ENCODE data around the gene AVEN. TPM values are rescaled to one million over a fixed set of nuclear protein-coding genes. Genes with fewer than 3 reads are reported as not detected.
"Not testable (repeated sequence)": the region's sequence is repeated elsewhere in the genome, so short reads cannot be mapped to it uniquely, and the experiment has no call there.

AVEN gene, protein sequence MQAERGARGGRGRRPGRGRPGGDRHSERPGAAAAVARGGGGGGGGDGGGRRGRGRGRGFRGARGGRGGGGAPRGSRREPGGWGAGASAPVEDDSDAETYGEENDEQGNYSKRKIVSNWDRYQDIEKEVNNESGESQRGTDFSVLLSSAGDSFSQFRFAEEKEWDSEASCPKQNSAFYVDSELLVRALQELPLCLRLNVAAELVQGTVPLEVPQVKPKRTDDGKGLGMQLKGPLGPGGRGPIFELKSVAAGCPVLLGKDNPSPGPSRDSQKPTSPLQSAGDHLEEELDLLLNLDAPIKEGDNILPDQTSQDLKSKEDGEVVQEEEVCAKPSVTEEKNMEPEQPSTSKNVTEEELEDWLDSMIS
- polyA plus RNA-seq (ENCODE audit: insufficient read length), result 21.9 TPM

- no peak for DNase-seq (ENCODE audit: low read depth)
These were observed at the start of gene AVEN for GRCh38 chr15:34038871-34039789. Gene AVEN, minus strand, starts transcription at chr15:34039204. Its CDS starts 158 bp downstream, at chr15:34039046.

- no peak for DNase-seq (ENCODE audit: low read depth)
These were observed 46.7 kb upstream of the AVEN start for GRCh38 chr15:34085746-34086145.

- DNase-seq (ENCODE audit: low read depth), result no peak
These were observed 45.1 kb upstream of the AVEN start for GRCh38 chr15:34084086-34084485.

- no peak for DNase-seq (ENCODE audit: low read depth)
These were observed 40.9 kb upstream of the AVEN start for GRCh38 chr15:34079904-34080303.

DNA sequence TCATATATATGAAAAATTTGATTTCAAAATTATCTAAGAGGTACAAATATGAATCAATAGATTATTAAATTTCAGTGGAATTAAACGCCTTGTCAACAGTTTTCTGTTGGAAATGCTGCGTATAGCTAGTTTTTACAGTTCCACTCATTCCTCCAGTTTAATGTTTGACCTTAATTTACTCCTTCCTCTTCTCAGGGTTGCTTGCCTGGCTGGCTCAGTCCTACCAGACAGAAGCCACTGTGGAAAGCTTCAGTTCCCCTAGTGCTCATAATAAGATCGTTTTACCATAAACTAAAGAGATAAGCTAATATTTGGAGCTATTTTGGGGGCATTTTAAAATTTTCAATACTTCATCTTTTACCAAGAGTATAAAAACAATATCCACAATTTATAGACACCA lies 39.9 kb upstream of the AVEN start:
- no peak for DNase-seq (ENCODE audit: low read depth)

DNA sequence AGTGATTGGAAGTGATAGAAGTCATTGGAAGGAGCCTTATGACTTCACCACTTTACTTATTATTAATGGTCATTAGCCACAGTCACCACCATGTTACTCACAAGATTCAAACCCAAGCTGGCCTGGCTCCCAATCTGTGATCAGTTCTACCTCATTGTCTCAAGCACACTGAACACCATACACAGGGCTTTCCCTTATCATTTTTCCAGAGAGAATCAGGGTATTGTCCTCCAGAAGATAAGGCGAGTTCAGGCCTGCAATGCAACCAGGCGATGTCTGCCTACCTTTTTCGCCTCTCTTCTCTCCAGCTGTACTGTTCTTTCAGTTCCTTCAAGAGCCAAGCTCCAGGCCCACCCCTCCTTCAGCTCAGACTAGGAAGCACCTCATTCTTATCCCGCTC lies 37.8 kb upstream of the AVEN start:
- no peak for DNase-seq (ENCODE audit: low read depth)

DNA sequence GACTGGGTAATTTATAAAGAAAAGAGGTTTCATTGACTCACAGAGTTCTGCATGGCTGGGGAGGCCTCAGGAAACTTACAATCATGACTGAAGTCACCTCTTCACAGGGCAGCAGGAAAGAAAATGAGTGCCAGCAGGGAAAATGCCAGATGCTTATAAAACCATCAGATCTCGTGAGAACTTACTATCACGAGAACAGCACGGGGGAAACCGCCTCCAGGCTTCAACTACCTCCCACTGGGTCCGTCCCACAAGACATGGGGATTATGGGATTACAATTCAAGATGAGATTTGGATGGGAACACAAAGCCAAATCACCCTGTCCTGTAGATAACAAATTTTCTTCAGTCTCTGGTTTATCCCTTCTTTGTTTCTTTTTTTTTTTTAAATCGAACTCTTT lies 31.0 kb upstream of the AVEN start:
- no peak for DNase-seq (ENCODE audit: low read depth)

DNA sequence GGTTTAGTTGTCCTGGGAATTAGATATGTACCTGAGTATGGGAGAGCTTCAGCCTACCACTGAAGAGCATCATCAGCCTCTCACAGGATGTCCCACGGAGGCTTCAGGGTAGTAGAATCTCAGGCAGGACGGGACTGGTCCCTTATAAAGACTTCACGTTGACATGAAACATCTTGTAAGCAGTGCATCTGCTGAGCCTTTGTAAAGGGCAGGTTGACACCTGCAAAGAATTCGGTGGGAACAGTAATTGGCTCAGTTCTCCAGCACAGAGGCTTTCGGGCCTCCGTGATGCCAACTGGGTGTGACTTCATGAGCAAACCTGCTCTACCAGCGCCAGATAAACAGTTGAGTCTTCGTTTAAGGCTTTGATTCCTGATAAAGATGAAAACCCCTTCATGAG lies 26.9 kb upstream of the AVEN start:
- DNase-seq (ENCODE audit: low read depth), result no peak

- DNase-seq (ENCODE audit: low read depth), result no peak
These were observed 26.3 kb upstream of the AVEN start for GRCh38 chr15:34065261-34065660.

DNA sequence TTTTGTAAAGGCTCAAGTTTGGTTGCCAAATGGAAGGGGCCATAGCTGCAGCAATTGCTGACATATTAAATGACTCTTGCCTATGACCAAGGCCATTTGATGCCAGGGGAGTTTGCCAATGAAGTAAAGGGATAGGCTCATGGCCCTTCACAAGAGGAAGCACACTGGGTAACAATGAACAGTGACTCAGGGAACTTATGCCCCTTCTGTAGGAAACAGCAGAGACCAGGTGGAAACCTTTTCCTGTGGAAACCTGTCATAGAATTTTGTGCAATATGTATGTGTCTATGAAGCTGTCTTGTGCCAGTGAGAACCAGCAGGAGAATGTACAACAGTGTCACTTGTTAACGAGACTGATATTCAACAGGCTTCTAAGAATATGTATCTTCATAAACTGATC lies 25.4 kb upstream of the AVEN start:
- DNase-seq (ENCODE audit: low read depth), result no peak

GRCh38 chr15:34059946-34060345 lies 20.9 kb upstream of the AVEN start:
- DNase-seq (ENCODE audit: low read depth), result no peak

DNA sequence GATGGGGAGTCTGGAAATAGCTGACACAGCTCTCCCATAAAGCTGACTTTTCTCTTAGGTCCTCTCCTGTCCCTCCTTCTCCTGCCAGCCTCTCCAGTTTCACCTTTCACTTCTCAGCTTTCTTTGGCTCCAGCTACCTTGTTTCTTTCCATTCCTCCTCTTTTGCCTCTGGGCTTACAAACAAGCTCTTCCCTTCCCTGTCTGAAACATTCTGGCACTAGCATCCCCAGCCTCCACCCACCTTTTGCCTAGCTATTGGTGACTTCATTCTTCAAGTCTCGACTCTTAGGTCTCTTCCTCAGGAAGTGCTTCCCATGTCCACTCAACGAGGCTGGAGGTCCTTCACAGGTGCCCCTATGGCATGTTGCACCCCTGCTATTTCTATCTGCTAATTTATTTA lies 20.5 kb upstream of the AVEN start:
- DNase-seq (ENCODE audit: low read depth), result no peak

- DNase-seq (ENCODE audit: low read depth), result no peak
These were observed 17.9 kb upstream of the AVEN start for GRCh38 chr15:34056911-34057310.

DNA sequence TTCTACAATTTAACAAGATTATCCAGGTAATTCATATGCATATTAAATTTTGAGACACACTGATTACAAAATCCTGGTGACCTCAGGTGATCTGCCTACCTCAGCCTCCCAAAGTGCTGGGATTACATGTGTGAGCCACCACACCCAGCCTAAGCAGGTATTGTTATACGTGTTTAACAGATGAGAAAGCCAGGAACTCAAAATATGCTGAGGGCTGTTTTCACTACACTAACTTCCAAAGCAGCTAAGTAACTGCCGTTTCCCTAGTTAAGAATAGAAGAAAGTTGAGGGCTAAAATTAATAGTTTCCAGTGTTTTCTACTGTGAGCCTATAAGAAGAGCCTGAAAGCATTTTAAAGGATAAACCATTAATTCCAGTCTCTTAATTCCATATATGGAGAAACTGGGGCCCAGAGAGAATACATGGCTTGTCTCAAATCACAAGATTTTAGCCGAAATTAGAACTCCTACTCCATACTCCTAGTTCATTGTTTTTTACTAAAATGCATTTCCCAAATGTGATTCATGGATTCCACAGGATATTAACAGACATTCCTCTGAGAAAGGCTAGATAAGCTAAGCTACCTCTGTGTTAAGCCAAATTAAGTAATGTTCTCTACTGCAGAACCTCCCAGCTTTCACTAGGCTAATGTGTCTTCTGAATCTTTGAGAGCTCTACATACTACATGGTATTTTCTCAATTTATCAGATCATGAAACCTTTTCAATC lies 17.0 kb upstream of the AVEN start:
- no peak for DNase-seq (ENCODE audit: low read depth)

DNA sequence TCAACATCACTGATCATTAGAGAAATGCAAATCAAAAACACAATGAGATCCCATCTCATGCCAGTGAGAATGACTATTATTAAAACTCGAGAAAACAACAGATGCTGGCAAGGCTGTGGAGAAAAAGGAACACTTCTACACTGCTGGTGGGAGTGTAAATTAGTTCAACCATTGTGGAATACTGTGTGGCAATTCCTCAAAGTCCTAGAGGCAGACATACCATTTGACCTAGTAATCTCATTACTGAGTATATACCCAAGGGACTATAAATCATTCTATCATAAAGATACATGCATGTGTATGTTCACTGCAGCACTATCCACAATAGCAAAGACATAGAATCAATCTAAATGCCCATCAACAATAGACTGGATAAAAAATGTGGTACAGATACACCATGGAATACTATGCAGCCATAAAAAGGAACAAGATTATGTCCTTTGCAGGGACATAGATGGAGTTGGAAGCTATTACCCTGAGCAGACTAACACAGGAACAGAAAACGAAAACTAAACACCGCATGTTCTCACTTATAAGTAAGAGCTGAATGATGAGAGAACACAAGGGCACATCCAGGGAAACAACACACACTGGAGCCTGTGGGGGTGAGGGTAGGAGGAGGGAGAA lies 15.2 kb upstream of the AVEN start:
- DNase-seq (ENCODE audit: low read depth), result no peak

- DNase-seq (ENCODE audit: low read depth), result not testable (repeated sequence)
These were observed 11.4 kb upstream of the AVEN start for GRCh38 chr15:34050385-34050784.

DNA sequence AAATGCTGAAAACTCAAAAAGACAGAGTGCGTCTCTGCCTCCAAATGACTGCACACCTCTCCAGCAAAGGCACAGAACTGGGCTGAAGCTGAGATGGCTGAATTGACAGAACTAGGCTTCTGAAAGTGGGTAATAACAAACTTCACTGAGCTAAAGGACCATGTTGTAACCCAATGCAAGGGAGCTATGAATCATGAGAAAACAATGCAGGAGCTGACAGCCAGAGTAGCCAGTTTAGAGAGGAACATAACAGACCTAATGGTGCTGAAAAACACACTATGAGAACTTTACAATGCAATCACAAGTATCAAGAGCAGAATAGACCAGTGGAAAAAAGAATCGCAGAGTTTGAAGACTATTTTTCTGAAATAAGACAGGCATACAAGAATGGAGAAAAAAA lies 10.1 kb upstream of the AVEN start:
- no peak for DNase-seq (ENCODE audit: low read depth)

- DNase-seq (ENCODE audit: low read depth), result no peak
These were observed 9.1 kb upstream of the AVEN start for GRCh38 chr15:34047893-34048775.

DNA sequence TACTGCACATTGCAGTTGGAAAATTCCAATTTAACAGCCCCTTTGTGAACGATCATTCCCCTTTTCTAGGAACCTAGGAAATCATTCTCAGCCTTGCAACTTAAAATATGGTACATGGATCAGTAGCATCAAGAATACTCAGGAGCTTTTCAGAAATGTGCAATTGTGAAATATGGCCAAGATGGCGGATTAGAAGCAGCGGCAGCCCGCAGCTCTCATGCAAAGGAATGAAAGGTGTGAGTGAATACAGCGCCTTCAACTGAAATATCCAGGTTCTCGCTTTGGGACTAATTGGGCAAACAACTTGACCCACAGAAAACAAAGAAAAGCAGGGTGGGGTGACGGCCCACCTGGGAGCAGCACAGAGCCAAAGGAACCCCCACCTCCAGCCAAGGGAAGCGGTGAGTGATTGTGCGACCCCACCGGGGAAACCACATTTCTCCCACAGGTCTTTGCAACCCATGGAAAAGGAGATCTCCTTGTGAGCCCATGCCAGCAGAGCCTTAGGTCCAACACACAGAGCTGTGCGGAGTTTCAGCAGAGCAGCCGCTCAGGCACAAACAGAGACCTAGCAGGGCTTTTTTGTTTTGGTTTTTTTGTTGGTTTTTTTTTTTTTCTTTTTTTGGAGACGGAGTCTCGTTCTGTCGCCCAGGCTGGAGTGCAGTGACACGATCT lies 7.6 kb upstream of the AVEN start:
- no peak for DNase-seq (ENCODE audit: low read depth)

- no peak for DNase-seq (ENCODE audit: low read depth)
These were observed 4.8 kb upstream of the AVEN start for GRCh38 chr15:34043813-34044212.

Measured in forelimb muscle (tissue), 1 donor.